Measurements from ENCODE around the gene VPS35L. TPM values are rescaled to one million over a fixed set of nuclear protein-coding genes. Genes with fewer than 3 reads are reported as not detected.

The VPS35L gene
- polyA plus RNA-seq, 1 experiment = 67.1 TPM

- Histone ChIP-seq H3K9me3 (ENCODE audit: control insufficient read depth, insufficient read depth, low read length) (no peaks in the 10 kb centered on the region; the same call in 1 of the 2 replicates), H3K27ac (ENCODE audit: low read depth, low read length) (no peak overlapping the region), H3K27me3 (ENCODE audit: control insufficient read depth, insufficient read depth, low read length) (no peaks in the 10 kb centered on the region), H3K4me3 (ENCODE audit: low read depth, low read length) (no peak overlapping the region)
- POLR2A ChIA-PET = no interaction called here
- DNase-seq (ENCODE audit: low read depth, low spot score) = no peak
- CTCF ChIA-PET = interaction anchor here (0.9 to 1.7 kb wide), 2 partner anchors 25 to 28 kb away, joined by 3 to 4 read pairs; partner anchors contain the start of gene VPS35L
- no peak for TF ChIP-seq CTCF (IDR thresholded peaks at IDR 0.05; ENCODE audit: low read depth, low read length)
Observed at GRCh38 chr16:19527161-19527560, 28.3 kb upstream of the VPS35L start.

- Histone ChIP-seq H3K4me3 (ENCODE audit: low read depth, low read length) (no peak overlapping the region), H3K27me3 (ENCODE audit: control insufficient read depth, insufficient read depth, low read length) (no peaks in the 10 kb centered on the region), H3K27ac (ENCODE audit: low read depth, low read length) (no peak overlapping the region), H3K9me3 (ENCODE audit: control insufficient read depth, insufficient read depth, low read length) (no peaks in the 10 kb centered on the region; the same call in 1 of the 2 replicates)
- no peak for DNase-seq (ENCODE audit: low read depth, low spot score)
- ChIA-PET CTCF (interaction anchor here (1.9 to 2.3 kb wide), 2 partner anchors 27 to 379 kb away, joined by 7 to 8 read pairs; partner anchors contain the start of gene VPS35L), POLR2A (interaction anchor here (0.7 kb wide), 1 partner anchor 12 kb away, joined by 3 read pairs; no protein-coding TSS in a partner anchor)
- no peak for TF ChIP-seq CTCF (IDR thresholded peaks at IDR 0.05; ENCODE audit: low read depth, low read length)
Observed at GRCh38 chr16:19528666-19529065, 26.8 kb upstream of the VPS35L start.

GRCh38 chr16:19532601-19533000 is 22.9 kb upstream of the VPS35L start:
- Histone ChIP-seq H3K9me3 (ENCODE audit: control insufficient read depth, insufficient read depth, low read length) (no peaks in the 10 kb centered on the region), H3K4me3 (ENCODE audit: low read depth, low read length) (no peak overlapping the region), H3K27ac (ENCODE audit: low read depth, low read length) (no peak overlapping the region), H3K27me3 (ENCODE audit: control insufficient read depth, insufficient read depth, low read length) (no peaks in the 10 kb centered on the region)
- ChIA-PET POLR2A (no interaction called here), CTCF (no interaction called here)
- no peak for TF ChIP-seq CTCF (IDR thresholded peaks at IDR 0.05; ENCODE audit: low read depth, low read length)
- DNase-seq (ENCODE audit: low read depth, low spot score) = no peak

GRCh38 chr16:19540241-19540970 is 15.1 kb upstream of the VPS35L start:
- no peak for TF ChIP-seq CTCF (IDR thresholded peaks at IDR 0.05; ENCODE audit: low read depth, low read length)
- DNase-seq (ENCODE audit: low read depth, low spot score) = no peak
- H3K27ac ChIP-seq (ENCODE audit: low read depth, low read length) = no peak overlapping the region
- H3K27me3 ChIP-seq (ENCODE audit: control insufficient read depth, insufficient read depth, low read length) = no peaks in the 10 kb centered on the region
- CTCF ChIA-PET = interaction anchor here (1.3 to 2.9 kb wide), 4 partner anchors 13 to 44 kb away, joined by 3 to 15 read pairs (median 7); partner anchors contain the start of gene VPS35L
- POLR2A ChIA-PET = interaction anchor here (0.6 kb wide), 1 partner anchor 12 kb away, joined by 3 read pairs; no protein-coding TSS in a partner anchor
- H3K4me3 ChIP-seq (ENCODE audit: low read depth, low read length) = no peak overlapping the region
- no peaks in the 10 kb centered on the region for H3K9me3 ChIP-seq (ENCODE audit: control insufficient read depth, insufficient read depth, low read length)

Data from AG04450 (cell line).